Jurkat, Clone E6-1 (cell line): ENCODE data around the gene COL18A1.

Experiments
- DNase-seq: peaks from one replicate; pipeline ENCODE4 v3.0.0-alpha.2; 2011; ENCODE audit warnings: low read depth, low spot score
- H3K4me3 ChIP-seq: 2 replicates; pipeline ENCODE4 v1.5.1; 2011; ENCODE audit warnings: mild to moderate bottlenecking, low read length, control low read depth, moderate library complexity

The COL18A1 gene

GRCh38 chr21:45458281-45459170 is 53.6 kb downstream of the COL18A1 start:
- DNase-seq, result no peak
- no peak overlapping the region for H3K4me3 ChIP-seq

- H3K4me3 ChIP-seq, result no peak overlapping the region
- DNase-seq, result no peak
Observed at GRCh38 chr21:45459171-45460010, 54.4 kb downstream of the COL18A1 start.

GRCh38 chr21:45460011-45460565 is 55.1 kb downstream of the COL18A1 start:
- no peak overlapping the region for H3K4me3 ChIP-seq
- DNase-seq, result no peak

- no peak for DNase-seq
- H3K4me3 ChIP-seq, result no peak overlapping the region
Observed at GRCh38 chr21:45460611-45461368, 55.8 kb downstream of the COL18A1 start.

GRCh38 chr21:45461369-45461750 is 56.4 kb downstream of the COL18A1 start:
- DNase-seq, result no peak
- H3K4me3 ChIP-seq, result no peak overlapping the region

GRCh38 chr21:45461806-45462341 is 56.9 kb downstream of the COL18A1 start:
- H3K4me3 ChIP-seq, result no peak overlapping the region
- DNase-seq, result no peak

GRCh38 chr21:45463871-45464270 is 58.9 kb downstream of the COL18A1 start:
- no peak for DNase-seq
- no peak overlapping the region for H3K4me3 ChIP-seq

GRCh38 chr21:45464309-45464708 is 59.3 kb downstream of the COL18A1 start:
- no peak overlapping the region for H3K4me3 ChIP-seq
- DNase-seq, result no peak

- no peak overlapping the region for H3K4me3 ChIP-seq
- DNase-seq, result no peak
Observed at GRCh38 chr21:45465105-45465504, 60.1 kb downstream of the COL18A1 start.

GRCh38 chr21:45465611-45466329 is 60.8 kb downstream of the COL18A1 start:
- H3K4me3 ChIP-seq, result no peak overlapping the region

GRCh38 chr21:45466330-45467220 is 61.6 kb downstream of the COL18A1 start:
- H3K4me3 ChIP-seq, result no peak overlapping the region
- no peak for DNase-seq

More at GRCh38 chr21:45465611-45466329, 60.8 kb downstream of the COL18A1 start:
- no peak for DNase-seq

GRCh38 chr21:45467221-45467779 is 62.3 kb downstream of the COL18A1 start:
- H3K4me3 ChIP-seq, result no peak overlapping the region
- no peak for DNase-seq

GRCh38 chr21:45468051-45468970 is 63.3 kb downstream of the COL18A1 start:
- no peak overlapping the region for H3K4me3 ChIP-seq
- DNase-seq, result no peak

GRCh38 chr21:45468971-45469272 is 64.0 kb downstream of the COL18A1 start:
- no peak for DNase-seq
- no peak overlapping the region for H3K4me3 ChIP-seq

- DNase-seq, result no peak
Observed at GRCh38 chr21:45469273-45470086, 64.5 kb downstream of the COL18A1 start.

More at GRCh38 chr21:45469273-45470086, 64.5 kb downstream of the COL18A1 start:
- no peak overlapping the region for H3K4me3 ChIP-seq
